ENCODE measurements around the gene CHCHD3.

DNA sequence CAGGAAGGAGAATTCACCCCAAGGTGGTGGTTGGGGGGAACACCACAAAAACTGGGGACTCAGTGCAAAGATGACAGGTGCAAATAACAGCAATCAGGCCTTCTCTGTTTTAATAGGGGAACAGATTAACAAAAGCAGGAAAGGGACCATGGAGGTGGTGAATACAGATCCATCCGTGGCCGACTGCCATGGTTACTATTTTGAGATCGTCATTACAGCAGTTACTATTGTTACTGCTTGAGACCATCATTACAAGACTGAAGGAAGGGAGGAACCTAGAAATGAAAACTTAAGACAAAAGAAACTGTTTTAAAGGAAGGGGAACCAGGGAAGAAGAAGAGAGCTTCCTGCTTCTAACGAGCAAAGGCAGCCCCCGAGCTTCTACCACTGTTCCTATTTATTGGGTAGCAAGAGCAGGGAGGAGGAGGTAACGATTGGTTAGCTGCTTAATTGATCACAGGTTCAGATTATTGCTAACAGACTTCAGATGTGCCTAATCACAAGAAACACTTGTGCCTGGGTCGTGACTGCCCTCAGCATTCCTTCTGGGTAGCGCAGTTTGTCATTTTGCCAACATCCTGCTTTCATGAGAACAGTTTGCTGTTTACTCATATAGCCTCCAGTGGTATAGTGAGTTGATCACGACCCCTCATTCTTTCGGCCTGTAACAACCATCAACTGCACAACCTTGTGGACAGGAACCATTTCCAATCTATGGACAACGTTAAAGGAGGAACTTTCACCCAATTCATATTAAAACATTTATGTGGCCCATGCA lies 216.3 kb downstream of the CHCHD3 start:
- TF ChIP-seq, protein P1, sequence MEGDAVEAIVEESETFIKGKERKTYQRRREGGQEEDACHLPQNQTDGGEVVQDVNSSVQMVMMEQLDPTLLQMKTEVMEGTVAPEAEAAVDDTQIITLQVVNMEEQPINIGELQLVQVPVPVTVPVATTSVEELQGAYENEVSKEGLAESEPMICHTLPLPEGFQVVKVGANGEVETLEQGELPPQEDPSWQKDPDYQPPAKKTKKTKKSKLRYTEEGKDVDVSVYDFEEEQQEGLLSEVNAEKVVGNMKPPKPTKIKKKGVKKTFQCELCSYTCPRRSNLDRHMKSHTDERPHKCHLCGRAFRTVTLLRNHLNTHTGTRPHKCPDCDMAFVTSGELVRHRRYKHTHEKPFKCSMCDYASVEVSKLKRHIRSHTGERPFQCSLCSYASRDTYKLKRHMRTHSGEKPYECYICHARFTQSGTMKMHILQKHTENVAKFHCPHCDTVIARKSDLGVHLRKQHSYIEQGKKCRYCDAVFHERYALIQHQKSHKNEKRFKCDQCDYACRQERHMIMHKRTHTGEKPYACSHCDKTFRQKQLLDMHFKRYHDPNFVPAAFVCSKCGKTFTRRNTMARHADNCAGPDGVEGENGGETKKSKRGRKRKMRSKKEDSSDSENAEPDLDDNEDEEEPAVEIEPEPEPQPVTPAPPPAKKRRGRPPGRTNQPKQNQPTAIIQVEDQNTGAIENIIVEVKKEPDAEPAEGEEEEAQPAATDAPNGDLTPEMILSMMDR (IDR thresholded peaks at IDR 0.05), result no peak
- TF ChIP-seq, protein P2, sequence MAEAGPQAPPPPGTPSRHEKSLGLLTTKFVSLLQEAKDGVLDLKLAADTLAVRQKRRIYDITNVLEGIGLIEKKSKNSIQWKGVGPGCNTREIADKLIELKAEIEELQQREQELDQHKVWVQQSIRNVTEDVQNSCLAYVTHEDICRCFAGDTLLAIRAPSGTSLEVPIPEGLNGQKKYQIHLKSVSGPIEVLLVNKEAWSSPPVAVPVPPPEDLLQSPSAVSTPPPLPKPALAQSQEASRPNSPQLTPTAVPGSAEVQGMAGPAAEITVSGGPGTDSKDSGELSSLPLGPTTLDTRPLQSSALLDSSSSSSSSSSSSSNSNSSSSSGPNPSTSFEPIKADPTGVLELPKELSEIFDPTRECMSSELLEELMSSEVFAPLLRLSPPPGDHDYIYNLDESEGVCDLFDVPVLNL (CRISPR knock-in tag; IDR thresholded peaks at IDR 0.05; ENCODE audit: borderline replicate concordance, low read depth), result no peak
- TF ChIP-seq CREB1 (CRISPR knock-in tag; IDR thresholded peaks at IDR 0.05), result no peak
- TF ChIP-seq, protein P3, sequence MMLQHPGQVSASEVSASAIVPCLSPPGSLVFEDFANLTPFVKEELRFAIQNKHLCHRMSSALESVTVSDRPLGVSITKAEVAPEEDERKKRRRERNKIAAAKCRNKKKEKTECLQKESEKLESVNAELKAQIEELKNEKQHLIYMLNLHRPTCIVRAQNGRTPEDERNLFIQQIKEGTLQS (CRISPR knock-in tag; conservative IDR thresholded peaks at IDR 0.05), result no peak
- no peak for TF ChIP-seq CBFB (CRISPR knock-in tag; IDR thresholded peaks at IDR 0.05; ENCODE audit: low read depth)
- no peak for TF ChIP-seq JUN (CRISPR knock-in tag; IDR thresholded peaks at IDR 0.05)
- TF ChIP-seq, protein P4, sequence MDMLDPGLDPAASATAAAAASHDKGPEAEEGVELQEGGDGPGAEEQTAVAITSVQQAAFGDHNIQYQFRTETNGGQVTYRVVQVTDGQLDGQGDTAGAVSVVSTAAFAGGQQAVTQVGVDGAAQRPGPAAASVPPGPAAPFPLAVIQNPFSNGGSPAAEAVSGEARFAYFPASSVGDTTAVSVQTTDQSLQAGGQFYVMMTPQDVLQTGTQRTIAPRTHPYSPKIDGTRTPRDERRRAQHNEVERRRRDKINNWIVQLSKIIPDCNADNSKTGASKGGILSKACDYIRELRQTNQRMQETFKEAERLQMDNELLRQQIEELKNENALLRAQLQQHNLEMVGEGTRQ (CRISPR knock-in tag; IDR thresholded peaks at IDR 0.05), result no peak
- TF ChIP-seq NFE2L1 (CRISPR knock-in tag; IDR thresholded peaks at IDR 0.05), result no peak
- TF ChIP-seq, protein P5, sequence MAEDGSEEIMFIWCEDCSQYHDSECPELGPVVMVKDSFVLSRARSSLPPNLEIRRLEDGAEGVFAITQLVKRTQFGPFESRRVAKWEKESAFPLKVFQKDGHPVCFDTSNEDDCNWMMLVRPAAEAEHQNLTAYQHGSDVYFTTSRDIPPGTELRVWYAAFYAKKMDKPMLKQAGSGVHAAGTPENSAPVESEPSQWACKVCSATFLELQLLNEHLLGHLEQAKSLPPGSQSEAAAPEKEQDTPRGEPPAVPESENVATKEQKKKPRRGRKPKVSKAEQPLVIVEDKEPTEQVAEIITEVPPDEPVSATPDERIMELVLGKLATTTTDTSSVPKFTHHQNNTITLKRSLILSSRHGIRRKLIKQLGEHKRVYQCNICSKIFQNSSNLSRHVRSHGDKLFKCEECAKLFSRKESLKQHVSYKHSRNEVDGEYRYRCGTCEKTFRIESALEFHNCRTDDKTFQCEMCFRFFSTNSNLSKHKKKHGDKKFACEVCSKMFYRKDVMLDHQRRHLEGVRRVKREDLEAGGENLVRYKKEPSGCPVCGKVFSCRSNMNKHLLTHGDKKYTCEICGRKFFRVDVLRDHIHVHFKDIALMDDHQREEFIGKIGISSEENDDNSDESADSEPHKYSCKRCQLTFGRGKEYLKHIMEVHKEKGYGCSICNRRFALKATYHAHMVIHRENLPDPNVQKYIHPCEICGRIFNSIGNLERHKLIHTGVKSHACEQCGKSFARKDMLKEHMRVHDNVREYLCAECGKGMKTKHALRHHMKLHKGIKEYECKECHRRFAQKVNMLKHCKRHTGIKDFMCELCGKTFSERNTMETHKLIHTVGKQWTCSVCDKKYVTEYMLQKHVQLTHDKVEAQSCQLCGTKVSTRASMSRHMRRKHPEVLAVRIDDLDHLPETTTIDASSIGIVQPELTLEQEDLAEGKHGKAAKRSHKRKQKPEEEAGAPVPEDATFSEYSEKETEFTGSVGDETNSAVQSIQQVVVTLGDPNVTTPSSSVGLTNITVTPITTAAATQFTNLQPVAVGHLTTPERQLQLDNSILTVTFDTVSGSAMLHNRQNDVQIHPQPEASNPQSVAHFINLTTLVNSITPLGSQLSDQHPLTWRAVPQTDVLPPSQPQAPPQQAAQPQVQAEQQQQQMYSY (CRISPR knock-in tag; IDR thresholded peaks at IDR 0.05), result no peak
- no peak for TF ChIP-seq FOXJ3 (CRISPR knock-in tag; IDR thresholded peaks at IDR 0.05; ENCODE audit: borderline replicate concordance)
- TF ChIP-seq, protein P6, sequence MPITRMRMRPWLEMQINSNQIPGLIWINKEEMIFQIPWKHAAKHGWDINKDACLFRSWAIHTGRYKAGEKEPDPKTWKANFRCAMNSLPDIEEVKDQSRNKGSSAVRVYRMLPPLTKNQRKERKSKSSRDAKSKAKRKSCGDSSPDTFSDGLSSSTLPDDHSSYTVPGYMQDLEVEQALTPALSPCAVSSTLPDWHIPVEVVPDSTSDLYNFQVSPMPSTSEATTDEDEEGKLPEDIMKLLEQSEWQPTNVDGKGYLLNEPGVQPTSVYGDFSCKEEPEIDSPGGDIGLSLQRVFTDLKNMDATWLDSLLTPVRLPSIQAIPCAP (CRISPR knock-in tag; IDR thresholded peaks at IDR 0.05), result no peak
- TF ChIP-seq, protein P7, sequence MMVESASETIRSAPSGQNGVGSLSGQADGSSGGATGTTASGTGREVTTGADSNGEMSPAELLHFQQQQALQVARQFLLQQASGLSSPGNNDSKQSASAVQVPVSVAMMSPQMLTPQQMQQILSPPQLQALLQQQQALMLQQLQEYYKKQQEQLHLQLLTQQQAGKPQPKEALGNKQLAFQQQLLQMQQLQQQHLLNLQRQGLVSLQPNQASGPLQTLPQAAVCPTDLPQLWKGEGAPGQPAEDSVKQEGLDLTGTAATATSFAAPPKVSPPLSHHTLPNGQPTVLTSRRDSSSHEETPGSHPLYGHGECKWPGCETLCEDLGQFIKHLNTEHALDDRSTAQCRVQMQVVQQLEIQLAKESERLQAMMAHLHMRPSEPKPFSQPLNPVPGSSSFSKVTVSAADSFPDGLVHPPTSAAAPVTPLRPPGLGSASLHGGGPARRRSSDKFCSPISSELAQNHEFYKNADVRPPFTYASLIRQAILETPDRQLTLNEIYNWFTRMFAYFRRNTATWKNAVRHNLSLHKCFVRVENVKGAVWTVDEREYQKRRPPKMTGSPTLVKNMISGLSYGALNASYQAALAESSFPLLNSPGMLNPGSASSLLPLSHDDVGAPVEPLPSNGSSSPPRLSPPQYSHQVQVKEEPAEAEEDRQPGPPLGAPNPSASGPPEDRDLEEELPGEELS (CRISPR knock-in tag; IDR thresholded peaks at IDR 0.05), result no peak

Measured in WTC11 (cell line).